Measurements from ENCODE around the gene TRPV6.

DNA sequence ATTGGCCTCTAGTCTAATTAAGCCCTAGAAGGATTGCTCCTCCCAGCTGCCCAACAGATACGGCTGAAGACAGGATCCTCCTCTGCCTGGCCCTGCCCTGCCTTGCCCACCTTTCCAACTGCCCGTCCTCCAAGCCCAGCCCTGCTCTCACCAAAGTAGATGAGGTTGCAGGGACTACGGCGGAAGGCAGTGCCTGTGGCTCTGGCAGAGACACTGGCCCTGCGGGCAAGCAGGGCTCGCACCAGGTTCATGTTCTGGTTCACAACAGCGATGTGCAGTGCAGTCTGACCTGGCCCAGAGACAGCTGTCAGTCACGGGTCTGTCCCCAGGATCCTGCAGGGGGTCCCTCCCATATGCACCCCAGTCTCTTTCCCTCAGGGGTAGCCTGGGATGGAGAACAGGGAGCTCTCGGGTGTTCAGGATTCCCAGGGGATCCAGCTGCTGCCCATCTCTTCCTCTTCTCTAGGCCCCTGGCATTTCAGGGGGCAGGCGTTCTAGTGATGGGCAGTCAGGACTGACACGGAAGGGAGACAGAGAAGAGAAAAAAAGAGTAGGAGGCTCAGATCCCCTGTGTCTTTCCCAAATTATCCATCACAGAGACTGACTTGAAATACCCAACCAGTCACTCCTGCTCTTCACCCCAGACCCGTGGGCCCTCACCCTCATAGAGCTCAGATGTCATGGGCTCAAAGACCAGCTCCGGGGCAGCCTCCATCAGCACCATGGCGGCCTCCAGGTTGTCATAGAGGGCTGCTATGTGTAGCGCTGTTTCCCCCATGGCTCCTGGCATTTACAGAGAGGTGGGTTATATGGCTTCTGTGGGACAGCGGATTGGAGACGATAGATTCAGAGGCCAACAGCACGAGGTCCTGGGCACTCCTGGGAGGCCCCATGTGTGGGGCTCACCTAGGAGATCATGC lies 8.3 kb downstream of the TRPV6 start:
- TF ChIP-seq CEBPB (IDR thresholded peaks at IDR 0.05) = no peak
- TF ChIP-seq RAD21 (IDR thresholded peaks at IDR 0.05; ENCODE audit: low read depth) = no peak
- TF ChIP-seq, protein P1, sequence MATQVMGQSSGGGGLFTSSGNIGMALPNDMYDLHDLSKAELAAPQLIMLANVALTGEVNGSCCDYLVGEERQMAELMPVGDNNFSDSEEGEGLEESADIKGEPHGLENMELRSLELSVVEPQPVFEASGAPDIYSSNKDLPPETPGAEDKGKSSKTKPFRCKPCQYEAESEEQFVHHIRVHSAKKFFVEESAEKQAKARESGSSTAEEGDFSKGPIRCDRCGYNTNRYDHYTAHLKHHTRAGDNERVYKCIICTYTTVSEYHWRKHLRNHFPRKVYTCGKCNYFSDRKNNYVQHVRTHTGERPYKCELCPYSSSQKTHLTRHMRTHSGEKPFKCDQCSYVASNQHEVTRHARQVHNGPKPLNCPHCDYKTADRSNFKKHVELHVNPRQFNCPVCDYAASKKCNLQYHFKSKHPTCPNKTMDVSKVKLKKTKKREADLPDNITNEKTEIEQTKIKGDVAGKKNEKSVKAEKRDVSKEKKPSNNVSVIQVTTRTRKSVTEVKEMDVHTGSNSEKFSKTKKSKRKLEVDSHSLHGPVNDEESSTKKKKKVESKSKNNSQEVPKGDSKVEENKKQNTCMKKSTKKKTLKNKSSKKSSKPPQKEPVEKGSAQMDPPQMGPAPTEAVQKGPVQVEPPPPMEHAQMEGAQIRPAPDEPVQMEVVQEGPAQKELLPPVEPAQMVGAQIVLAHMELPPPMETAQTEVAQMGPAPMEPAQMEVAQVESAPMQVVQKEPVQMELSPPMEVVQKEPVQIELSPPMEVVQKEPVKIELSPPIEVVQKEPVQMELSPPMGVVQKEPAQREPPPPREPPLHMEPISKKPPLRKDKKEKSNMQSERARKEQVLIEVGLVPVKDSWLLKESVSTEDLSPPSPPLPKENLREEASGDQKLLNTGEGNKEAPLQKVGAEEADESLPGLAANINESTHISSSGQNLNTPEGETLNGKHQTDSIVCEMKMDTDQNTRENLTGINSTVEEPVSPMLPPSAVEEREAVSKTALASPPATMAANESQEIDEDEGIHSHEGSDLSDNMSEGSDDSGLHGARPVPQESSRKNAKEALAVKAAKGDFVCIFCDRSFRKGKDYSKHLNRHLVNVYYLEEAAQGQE (IDR thresholded peaks at IDR 0.05; ENCODE audit: low read depth) = no peak
- no peak for TF ChIP-seq ZBTB7A (IDR thresholded peaks at IDR 0.05; ENCODE audit: low read depth)
- TF ChIP-seq, protein P2, sequence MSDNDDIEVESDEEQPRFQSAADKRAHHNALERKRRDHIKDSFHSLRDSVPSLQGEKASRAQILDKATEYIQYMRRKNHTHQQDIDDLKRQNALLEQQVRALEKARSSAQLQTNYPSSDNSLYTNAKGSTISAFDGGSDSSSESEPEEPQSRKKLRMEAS (IDR thresholded peaks at IDR 0.05) = no peak
- no peak for TF ChIP-seq NFIC (IDR thresholded peaks at IDR 0.05)
